ENCODE results near the gene TM4SF20.

DNA sequence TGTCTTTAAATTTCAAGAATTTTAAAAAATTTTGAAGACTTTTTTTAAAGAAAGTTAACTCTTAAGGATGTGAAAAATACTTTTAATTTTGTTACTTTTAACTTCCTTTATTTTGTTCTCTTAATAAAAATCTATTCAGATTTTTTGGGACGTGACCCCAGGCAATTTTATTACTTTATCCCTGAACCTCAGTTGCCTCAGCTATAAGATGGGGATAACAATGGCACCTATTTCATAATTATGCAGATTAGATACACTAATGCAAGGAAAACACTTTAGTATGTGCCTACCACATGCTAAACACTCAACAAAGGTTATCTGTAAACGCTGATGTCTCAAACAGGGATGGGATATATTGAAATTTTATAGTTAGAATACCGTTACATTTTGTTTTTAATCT, 10.1 kb upstream of the TM4SF20 start:
- TF ChIP-seq ZNF510 (tag by site-specific recombination; IDR thresholded peaks at IDR 0.05; ENCODE audit: insufficient replicate concordance) (no peak), ATF2 (tag by site-specific recombination; IDR thresholded peaks at IDR 0.05; ENCODE audit: low read depth) (no peak)
- TF ChIP-seq, protein P1, sequence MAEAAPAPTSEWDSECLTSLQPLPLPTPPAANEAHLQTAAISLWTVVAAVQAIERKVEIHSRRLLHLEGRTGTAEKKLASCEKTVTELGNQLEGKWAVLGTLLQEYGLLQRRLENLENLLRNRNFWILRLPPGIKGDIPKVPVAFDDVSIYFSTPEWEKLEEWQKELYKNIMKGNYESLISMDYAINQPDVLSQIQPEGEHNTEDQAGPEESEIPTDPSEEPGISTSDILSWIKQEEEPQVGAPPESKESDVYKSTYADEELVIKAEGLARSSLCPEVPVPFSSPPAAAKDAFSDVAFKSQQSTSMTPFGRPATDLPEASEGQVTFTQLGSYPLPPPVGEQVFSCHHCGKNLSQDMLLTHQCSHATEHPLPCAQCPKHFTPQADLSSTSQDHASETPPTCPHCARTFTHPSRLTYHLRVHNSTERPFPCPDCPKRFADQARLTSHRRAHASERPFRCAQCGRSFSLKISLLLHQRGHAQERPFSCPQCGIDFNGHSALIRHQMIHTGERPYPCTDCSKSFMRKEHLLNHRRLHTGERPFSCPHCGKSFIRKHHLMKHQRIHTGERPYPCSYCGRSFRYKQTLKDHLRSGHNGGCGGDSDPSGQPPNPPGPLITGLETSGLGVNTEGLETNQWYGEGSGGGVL (tag by site-specific recombination; IDR thresholded peaks at IDR 0.05), result no peak

All from HEK293 (cell line).